ENCODE results near the gene RPA3. TPM values are rescaled to one million over a fixed set of nuclear protein-coding genes. Genes with fewer than 3 reads are reported as not detected.

Gene RPA3
- total RNA-seq, 4 donors from 2014 or later, result 10.6 to 21.0 (median 14.1) TPM

GRCh38 chr7:7707806-7708205 is 10.6 kb downstream of the RPA3 start:
- TF ChIP-seq CTCF (IDR thresholded peaks at IDR 0.05) (no peak), EP300 (IDR thresholded peaks at IDR 0.05) (no peak), POLR2AphosphoS5 (IDR thresholded peaks at IDR 0.05) (no peak), POLR2A (IDR thresholded peaks at IDR 0.05) (no peak)
- no peak for ATAC-seq
- H3K9me3 ChIP-seq, result no peaks in the 10 kb centered on the region
- 78 to 82% methylated on average over 4 of the region's 4 CpGs for WGBS, 2 donors (ENCODE audit: low coverage in 1 of 2)
- no peaks in the 10 kb centered on the region for H3K36me3 ChIP-seq
- no peak overlapping the region for H3K4me3 ChIP-seq
- H3K27me3 ChIP-seq, result no peaks in the 10 kb centered on the region
- H3K4me1 ChIP-seq, result peaks cover 0 to 23% (median 0%) of the 10 kb centered on the region in 3 donors
- H3K27ac ChIP-seq, result no peak overlapping the region

GRCh38 chr7:7707246-7707645 is 11.2 kb downstream of the RPA3 start:
- Histone ChIP-seq H3K36me3 (no peaks in the 10 kb centered on the region), H3K27me3 (no peaks in the 10 kb centered on the region), H3K4me3 (no peak overlapping the region), H3K9me3 (no peaks in the 10 kb centered on the region), H3K27ac (no peak overlapping the region), H3K4me1 (peaks cover 0 to 23% (median 0%) of the 10 kb centered on the region in 3 donors)
- TF ChIP-seq EP300 (IDR thresholded peaks at IDR 0.05) (no peak), POLR2A (IDR thresholded peaks at IDR 0.05) (no peak), POLR2AphosphoS5 (IDR thresholded peaks at IDR 0.05) (no peak), CTCF (IDR thresholded peaks at IDR 0.05) (no peak)
- ATAC-seq, result no peak
- 69 to 89% methylated on average over 2 of the region's 2 CpGs for WGBS, 2 donors (ENCODE audit: low coverage in 1 of 2)

- H3K4me3 ChIP-seq, result no peak overlapping the region
- no peak for ATAC-seq
- no peak for TF ChIP-seq CTCF (IDR thresholded peaks at IDR 0.05)
- TF ChIP-seq POLR2AphosphoS5 (IDR thresholded peaks at IDR 0.05), result no peak
- TF ChIP-seq EP300 (IDR thresholded peaks at IDR 0.05), result no peak
- no peak for TF ChIP-seq POLR2A (IDR thresholded peaks at IDR 0.05)
- WGBS, 2 donors (ENCODE audit: low coverage in 1 of 2), result 85 to 88% methylated on average over 4 of the region's 4 CpGs
- H3K4me1 ChIP-seq, result peaks cover 0 to 23% (median 0%) of the 10 kb centered on the region in 3 donors
- no peaks in the 10 kb centered on the region for H3K36me3 ChIP-seq
- H3K27me3 ChIP-seq, result no peaks in the 10 kb centered on the region
- H3K27ac ChIP-seq, result no peak overlapping the region
- no peaks in the 10 kb centered on the region for H3K9me3 ChIP-seq
Observed at GRCh38 chr7:7706556-7707172, 11.7 kb downstream of the RPA3 start.

- Histone ChIP-seq H3K9me3 (no peaks in the 10 kb centered on the region), H3K27ac (no peak overlapping the region), H3K36me3 (no peaks in the 10 kb centered on the region), H3K4me3 (no peak overlapping the region), H3K4me1 (peaks cover 0 to 23% (median 0%) of the 10 kb centered on the region in 3 donors), H3K27me3 (no peaks in the 10 kb centered on the region)
- ATAC-seq, result no peak
- WGBS, 2 donors (ENCODE audit: low coverage in 1 of 2), result 85 to 100% methylated on average over 1 of the region's 1 CpG
- TF ChIP-seq POLR2A (IDR thresholded peaks at IDR 0.05), result no peak
- no peak for TF ChIP-seq EP300 (IDR thresholded peaks at IDR 0.05)
- no peak for TF ChIP-seq POLR2AphosphoS5 (IDR thresholded peaks at IDR 0.05)
- TF ChIP-seq CTCF (IDR thresholded peaks at IDR 0.05), result no peak
Observed at GRCh38 chr7:7706101-7706511, 12.3 kb downstream of the RPA3 start.

GRCh38 chr7:7705318-7705717 is 13.1 kb downstream of the RPA3 start:
- H3K4me1 ChIP-seq, result peaks cover 0 to 23% (median 0%) of the 10 kb centered on the region in 3 donors
- no peak overlapping the region for H3K4me3 ChIP-seq
- 43 to 54% methylated on average over 2 of the region's 2 CpGs for WGBS, 2 donors (ENCODE audit: low coverage in 1 of 2)
- H3K36me3 ChIP-seq, result no peaks in the 10 kb centered on the region
- TF ChIP-seq EP300 (IDR thresholded peaks at IDR 0.05) (no peak), POLR2AphosphoS5 (IDR thresholded peaks at IDR 0.05) (no peak), CTCF (IDR thresholded peaks at IDR 0.05) (no peak), POLR2A (IDR thresholded peaks at IDR 0.05) (no peak)
- H3K9me3 ChIP-seq, result no peaks in the 10 kb centered on the region
- no peak overlapping the region for H3K27ac ChIP-seq
- H3K27me3 ChIP-seq, result no peaks in the 10 kb centered on the region
- no peak for ATAC-seq

Measured in gastroesophageal sphincter (tissue), 4 donors.